GM18858 (cell line): ENCODE data around the gene ZNF653.
"Not testable (repeated sequence)": the region's sequence is repeated elsewhere in the genome, so short reads cannot be mapped to it uniquely, and the experiment has no call there.

Source experiments
- ATAC-seq: cut with Tn5 transposase; IDR thresholded peaks from one replicate; pipeline ENCODE4 v1.9.1; 2021; ENCODE audit not compliant: unreplicated experiment

Gene ZNF653

DNA sequence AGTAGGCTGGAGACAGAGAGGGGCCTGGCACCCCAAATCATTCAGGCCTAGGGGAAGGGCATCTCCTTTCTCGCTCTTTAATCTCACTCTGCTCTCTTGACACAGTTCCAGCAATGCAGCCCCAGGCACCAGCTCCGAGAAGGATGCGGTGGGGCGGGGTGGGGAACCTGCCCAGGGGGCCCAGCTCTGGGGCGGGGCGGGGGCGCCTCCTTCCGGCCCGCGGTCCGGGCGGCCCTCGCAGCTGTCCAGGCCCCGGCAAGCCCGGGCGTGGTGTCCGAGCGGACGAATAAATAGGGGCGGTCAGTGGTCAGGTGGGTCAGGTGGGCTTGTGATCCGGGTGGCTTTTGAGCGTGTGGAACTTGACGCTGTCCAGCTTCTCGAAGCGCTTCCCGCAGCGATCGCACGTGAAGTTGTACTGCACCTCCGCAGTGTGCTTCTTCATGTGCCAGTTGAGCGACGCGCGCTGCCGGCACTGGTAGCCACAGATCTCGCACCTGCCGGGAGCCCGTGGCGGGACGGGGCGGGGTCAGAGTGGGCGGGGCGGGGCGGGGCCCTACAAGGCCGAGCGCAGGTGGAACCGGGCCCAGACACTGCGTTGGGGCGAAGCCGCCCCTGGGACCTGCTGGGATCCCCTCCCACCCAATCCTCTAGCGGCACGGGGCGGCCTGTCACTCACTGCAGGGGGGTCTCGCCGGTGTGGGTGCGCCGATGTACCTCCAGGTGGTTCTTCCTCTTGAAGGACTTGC lies 22.1 kb downstream of the ZNF653 start:
- no peak for ATAC-seq

DNA sequence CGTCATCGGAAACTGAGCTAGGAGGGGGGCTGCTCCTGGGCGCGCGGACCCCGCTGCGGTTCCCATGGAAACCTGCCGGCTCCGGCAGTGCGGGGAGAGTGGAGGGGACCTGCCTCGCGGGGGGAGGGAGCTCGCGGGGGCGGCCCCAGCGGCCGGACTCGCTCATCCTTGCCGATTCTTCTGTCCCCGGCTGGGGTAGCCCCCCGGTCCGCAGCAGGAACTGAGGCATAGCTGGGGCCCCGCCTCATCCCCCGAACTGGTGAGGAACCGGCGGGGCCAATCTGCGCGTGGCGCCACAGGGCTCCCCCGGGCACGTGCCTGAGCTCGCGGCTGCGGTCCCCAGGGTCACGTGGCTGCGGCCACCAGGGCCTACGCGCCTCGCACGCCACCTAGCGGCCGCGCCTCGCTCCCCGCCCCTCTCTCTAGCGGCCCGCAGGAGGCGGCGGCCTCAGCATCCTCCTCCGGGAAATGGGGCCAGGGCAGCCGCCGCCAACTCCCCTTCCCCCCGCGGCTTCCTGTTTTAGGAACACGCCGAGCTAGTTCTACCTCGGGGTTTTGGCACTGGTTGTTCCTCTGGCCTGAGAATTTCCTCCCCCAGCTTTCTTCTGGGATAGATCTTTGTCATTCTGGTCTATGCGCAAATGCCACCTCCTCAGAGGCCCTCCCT lies 23.1 kb downstream of the ZNF653 start:
- peak; percentile 54 for ATAC-seq

DNA sequence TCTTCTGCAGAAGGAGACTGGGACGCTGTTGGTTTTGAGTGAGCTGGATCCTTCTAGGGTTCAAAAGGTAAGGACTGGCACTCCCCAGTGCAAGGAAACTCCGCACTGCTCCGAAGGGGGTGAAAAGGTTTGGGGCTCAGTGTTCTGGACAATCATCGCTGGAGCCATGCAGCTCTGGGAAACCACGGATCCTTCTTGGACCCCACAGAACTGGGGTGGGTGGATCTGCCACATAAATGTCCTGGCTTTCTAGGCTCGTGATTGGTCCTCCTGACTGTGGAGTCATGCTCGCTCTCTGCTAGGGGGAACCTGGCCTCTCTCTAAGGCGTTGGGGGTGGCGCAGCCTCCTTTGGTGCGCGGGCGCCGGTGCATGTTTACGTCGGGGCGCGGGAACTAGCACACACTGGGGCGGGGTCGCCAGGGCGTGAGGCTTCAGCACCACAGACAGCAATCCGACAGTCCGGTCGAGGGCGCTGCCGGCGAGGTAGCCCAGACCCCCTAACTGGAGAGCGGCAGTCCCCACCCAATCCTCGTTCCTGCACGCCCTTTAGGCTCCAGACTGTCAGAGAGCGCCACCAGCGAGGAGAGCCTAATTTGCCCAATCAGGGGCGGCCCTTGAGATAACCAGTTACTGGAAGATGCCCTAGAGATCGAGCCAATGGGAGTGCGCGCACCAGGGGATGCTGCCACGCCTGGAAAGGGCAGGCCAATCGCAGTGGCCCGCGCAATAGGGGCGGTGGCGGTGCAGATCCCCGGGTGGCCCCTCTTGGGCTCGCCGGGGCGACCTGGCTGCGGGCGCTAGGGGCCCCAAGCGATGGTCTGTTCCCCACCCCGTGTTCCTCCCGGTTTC lies 23.9 kb downstream of the ZNF653 start:
- peak; percentile 44 for ATAC-seq

DNA sequence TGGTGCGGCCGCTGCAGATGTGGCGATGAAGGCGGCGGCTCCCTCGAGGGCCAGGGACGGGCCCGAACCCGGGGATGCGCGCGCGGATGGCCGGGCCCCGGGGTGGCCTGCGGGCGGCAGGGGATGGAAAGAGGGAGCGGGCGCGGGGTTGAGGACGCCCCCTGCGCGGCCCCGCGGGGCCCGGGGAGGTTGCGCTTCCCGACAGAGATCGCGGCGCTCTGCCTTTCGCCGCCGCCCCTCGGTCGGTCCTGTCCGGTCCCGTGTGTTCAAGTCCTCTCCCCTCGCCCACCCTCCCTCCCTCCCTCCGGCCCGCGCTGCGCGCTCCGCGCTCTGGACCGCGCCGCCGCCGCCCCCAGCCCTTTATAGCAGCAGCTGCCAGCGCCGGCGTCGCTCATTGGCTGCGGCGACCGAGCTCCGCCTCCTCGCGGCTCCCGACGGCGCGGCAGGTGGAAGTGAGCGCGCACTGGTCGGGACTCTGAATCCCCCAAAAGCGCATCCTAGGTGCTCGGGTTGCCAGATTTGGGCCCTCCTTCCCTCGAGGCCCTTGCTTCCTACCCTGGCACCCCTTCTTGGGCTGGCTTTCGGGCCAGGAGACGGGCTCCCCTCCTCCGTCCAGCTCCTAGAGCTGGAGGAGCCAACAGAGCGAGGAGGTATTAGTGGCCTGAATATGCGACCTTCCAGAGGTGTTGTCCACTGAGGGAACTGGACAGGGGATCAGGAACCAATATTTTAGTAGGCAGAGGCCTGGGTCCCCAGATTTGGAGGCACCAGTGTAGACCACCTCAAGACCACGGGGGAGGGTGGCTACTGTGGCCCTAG lies 24.7 kb downstream of the ZNF653 start, which contains the start of gene ELAVL3:
ELAVL3 (minus strand) TSS at position 332 of the 819 bp plus-strand sequence. CDS start 438 bp downstream, outside the sequence.
- no peak for ATAC-seq

- ATAC-seq = no peak
These were observed 25.5 kb downstream of the ZNF653 start for GRCh38 chr19:11479898-11480714.

DNA sequence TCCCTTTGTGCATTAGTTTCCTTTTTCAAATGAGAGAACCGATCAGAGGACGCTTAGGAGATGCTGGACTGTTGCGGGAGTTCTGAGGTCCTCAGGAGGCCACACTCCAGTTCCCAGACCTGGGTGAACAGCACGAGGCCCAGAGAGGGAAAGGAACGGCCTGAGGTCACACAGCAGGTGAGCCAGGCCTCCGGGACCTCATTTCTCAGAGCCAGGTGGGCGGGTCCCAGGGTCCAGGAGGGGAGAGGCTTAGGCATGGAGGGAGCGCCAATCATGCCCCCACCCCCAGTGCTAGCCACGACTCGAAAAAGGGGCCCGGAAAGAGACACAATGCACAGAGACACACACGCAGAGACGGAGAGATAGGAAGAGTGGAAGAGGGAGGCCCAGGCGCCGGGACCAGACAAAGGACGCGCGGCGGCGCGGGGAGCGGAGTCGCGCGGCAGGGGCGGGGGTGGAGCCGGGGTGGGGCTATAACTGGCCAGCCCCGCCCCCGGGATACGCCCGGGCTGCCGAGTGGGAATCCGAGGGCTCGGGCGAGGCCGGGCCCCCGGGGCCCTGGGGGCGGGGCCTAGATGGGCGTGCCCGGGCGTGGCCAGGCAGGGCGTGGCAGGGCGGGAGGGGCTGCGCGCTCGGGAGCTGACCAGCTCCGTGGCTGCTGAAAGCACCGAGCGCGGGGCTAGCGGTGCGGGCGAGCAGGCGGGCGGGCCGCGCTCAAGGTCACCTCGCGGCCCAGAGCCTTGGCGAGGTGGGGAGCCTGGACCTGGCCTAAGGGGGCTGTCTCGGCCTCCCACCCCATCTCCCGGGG lies 26.3 kb downstream of the ZNF653 start:
- ATAC-seq = no peak

- ATAC-seq = no peak
These were observed 27.2 kb downstream of the ZNF653 start for GRCh38 chr19:11478167-11479089.

- no peak for ATAC-seq
These were observed 29.8 kb downstream of the ZNF653 start for GRCh38 chr19:11475861-11476260.

DNA sequence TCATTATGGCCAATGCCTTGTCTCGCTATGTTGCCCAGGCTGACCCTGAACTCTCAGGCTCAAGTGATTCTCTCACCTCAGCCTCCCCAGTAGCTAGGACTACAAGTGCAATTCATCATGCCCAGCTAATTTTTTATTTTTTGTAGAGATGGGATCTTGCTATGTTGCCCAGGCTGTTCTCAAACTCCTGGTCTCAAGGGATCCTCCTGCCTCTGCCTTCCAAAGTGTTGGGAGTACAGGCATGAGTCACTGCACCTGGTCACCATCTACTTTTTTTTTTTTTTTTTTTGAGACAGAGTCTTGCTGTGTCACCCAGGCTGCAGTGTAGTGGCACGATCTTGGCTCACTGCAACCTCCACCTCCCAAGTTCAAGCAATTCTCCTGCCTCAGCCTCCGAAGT lies 30.3 kb downstream of the ZNF653 start:
- ATAC-seq = not testable (repeated sequence)

DNA sequence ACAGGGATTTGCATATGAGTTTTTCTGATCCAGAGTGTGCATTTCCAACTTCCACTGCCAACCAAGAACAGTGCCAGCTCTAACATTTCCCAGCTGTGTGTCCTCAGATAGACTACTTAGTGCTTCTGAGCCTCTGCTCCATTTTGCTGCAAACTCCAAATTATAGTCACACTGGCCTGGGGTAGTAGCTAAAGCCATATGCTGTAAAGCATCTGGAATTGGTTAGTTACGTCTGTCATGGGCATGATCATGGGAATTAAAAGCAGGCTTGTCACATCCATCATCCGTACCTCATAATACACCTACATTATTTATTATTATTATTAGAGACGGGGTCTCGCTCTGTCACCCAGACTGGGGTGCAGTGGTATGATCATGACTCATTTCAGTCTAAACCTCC lies 31.9 kb downstream of the ZNF653 start:
- no peak for ATAC-seq

- ATAC-seq = not testable (repeated sequence)
These were observed 37.3 kb downstream of the ZNF653 start for GRCh38 chr19:11468266-11468845.

- ATAC-seq = no peak
These were observed 40.0 kb downstream of the ZNF653 start for GRCh38 chr19:11465600-11465999.

DNA sequence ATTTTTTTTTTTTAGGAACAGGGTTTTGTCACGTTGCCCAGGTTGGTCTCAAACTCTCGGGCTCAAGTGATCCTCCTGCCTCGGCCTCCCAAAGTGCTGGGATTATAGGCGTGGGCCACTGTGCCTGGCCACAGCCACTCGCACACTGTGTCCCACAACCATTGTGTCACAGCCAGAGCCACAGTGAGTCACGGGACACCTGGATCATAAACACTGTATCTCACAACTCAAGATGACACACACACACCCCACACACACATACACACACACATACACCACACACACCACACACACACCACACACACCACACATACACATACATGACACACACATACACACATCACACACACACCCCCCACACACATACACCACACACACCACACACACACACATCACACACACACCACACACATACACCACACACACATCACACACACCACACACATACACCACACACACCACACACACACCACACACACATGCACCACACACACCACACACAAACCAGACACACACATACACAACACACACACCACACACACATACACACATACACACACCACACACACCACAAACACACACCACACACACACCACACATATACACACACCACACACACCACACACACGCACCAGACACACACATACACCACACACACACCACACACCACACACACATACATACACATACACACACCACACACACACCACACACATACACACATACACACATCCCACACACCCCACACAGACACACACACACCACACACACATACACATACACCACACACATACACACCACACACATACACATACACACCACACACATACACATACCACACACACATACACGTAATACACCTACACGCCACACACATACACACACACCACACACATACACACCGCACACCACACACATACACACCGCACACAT lies 41.0 kb downstream of the ZNF653 start:
- ATAC-seq = no peak

DNA sequence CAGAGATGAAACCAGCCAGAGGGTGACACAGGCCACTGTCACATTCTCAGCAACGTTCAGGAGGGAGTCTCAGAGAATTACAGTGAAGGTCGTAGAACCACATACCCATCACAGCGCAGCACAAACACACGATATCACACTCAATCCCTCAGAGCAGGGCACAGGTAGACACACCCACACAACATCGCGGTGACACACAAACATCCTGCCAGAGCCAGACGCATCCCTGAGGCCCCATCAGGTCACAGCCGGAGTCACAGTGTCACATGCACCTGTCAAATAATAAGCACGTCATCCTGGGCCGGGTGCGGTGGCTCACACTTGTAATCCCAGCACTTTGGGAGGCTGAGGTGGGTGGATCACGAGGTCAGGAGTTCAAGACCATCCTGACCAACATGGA lies 42.2 kb downstream of the ZNF653 start:
- no peak for ATAC-seq

DNA sequence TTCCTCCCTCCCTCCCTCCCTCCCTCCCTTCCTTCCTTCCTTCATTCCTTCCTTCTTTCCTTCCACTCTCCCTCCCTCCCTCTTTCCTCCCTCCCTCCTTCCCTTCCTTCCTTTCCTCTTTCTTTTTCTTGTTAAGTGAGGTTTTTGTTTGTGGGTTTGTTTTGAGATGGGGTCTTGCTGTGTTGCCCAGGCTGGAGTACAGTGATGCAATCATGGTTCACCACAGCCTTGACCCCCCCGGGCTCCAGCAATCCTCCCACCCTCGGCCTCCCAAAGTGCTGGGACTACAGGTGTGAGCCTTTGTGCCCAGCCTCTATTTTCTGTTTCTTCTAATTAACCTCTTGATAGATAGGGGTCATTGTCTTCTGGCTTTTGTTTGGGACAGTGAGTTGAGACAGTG lies 44.2 kb downstream of the ZNF653 start:
- no peak for ATAC-seq

- ATAC-seq = no peak
These were observed 45.4 kb downstream of the ZNF653 start for GRCh38 chr19:11460207-11460606.

DNA sequence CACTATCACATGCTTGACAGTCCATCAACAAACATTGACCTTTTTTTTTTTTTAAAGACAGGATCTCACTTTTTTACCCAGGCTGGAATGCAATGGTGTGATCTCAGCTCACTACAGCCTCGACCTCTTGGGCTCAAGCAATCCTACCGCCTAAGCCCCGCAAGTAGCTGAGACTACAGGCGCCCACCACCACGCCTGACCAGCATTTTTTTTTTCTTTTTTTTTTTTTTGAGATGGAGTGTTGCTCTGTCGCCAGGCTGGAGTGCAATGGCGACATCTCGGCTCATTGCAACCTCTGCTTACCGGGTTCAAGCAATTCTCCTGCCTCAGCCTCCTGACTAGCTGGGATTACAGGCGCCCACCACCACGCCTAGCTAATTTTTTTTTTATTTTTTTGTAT lies 46.7 kb downstream of the ZNF653 start:
- ATAC-seq = not testable (repeated sequence)
